DND-41 (cell line): ENCODE results near the gene TBX2.
"Not testable (repeated sequence)": the region's sequence is repeated elsewhere in the genome, so short reads cannot be mapped to it uniquely, and the experiment has no call there.

Experiments
- ATAC-seq: fragments of 200-7000 bp; cut with Tn5 transposase; 3 replicates; pipeline ENCODE4 v1.9.1; 2021; ENCODE audit warnings: low read depth; ENCODE audit not compliant: insufficient read depth
- DNase-seq: peaks from one replicate; pipeline ENCODE4 v3.0.0-alpha.2; 2020
- H2AFZ ChIP-seq: 2 replicates; pipeline ENCODE4 v1.6.0; 2012; ENCODE audit warnings: low read depth, low read length
- H3K27ac ChIP-seq: 2 replicates; pipeline ENCODE4 v1.5.1; 2012; ENCODE audit warnings: low read length, inconsistent platforms
- H3K27me3 ChIP-seq: fragments of 200-600 bp; sonication (generic); 2 replicates; pipeline ENCODE4 v1.6.0; 2012; ENCODE audit warnings: low read length, mild to moderate bottlenecking, inconsistent platforms; ENCODE audit not compliant: insufficient read depth, poor library complexity
- H3K36me3 ChIP-seq: 2 replicates; pipeline ENCODE4 v1.5.1; 2012; ENCODE audit warnings: low read length, inconsistent platforms; ENCODE audit not compliant: insufficient read depth
- H3K4me1 ChIP-seq: 2 replicates; pipeline ENCODE4 v1.5.1; 2012; ENCODE audit warnings: mild to moderate bottlenecking, low read length; ENCODE audit not compliant: insufficient read depth
- H3K4me2 ChIP-seq: 2 replicates; pipeline ENCODE4 v1.6.0; 2012; ENCODE audit warnings: mild to moderate bottlenecking, moderate library complexity, low read length, inconsistent platforms; ENCODE audit not compliant: insufficient read depth
- H3K4me3 ChIP-seq, 2 experiments: fragments of 200-600 bp in 1 of 2; shearing (Covaris generic) in 1 of 2; 2 replicates each; pipeline ENCODE4 v1.5.1; 2012 to 2016; ENCODE audit warnings: inconsistent platforms in 2 of 2, low read length in 2 of 2, mild to moderate bottlenecking in 2 of 2, low read depth in 1 of 2, moderate library complexity in 1 of 2
- H3K79me2 ChIP-seq: 2 replicates; pipeline ENCODE4 v1.6.0; 2012; ENCODE audit warnings: low read length, inconsistent platforms; ENCODE audit not compliant: insufficient read depth
- H3K9ac ChIP-seq: 2 replicates; pipeline ENCODE4 v1.6.0; 2012; ENCODE audit warnings: low read depth, mild to moderate bottlenecking, inconsistent platforms, low read length, moderate library complexity
- H3K9me3 ChIP-seq: 2 replicates; pipeline ENCODE4 v1.5.1; 2012; ENCODE audit warnings: low read length, moderate library complexity, mild to moderate bottlenecking, inconsistent platforms; ENCODE audit not compliant: insufficient read depth, severe bottlenecking
- H4K20me1 ChIP-seq: 2 replicates; pipeline ENCODE4 v1.6.0; 2012; ENCODE audit warnings: low read length; ENCODE audit not compliant: insufficient read depth
- EZH2 ChIP-seq: IDR thresholded peaks from 3 replicates; pipeline ENCODE4 v1.6.1; 2012; ENCODE audit warnings: borderline replicate concordance, low read depth, mild to moderate bottlenecking, moderate library complexity, low read length, inconsistent platforms; ENCODE audit not compliant: severe bottlenecking
- TF ChIP-seq, protein P1 (sequence below): IDR thresholded peaks from 2 replicates; pipeline ENCODE4 v1.5.1; 2012; ENCODE audit warnings: borderline replicate concordance, low read length, moderate library complexity, mild to moderate bottlenecking; ENCODE audit not compliant: poor library complexity, severe bottlenecking; ENCODE audit errors: extremely low read depth

Gene TBX2

DNA sequence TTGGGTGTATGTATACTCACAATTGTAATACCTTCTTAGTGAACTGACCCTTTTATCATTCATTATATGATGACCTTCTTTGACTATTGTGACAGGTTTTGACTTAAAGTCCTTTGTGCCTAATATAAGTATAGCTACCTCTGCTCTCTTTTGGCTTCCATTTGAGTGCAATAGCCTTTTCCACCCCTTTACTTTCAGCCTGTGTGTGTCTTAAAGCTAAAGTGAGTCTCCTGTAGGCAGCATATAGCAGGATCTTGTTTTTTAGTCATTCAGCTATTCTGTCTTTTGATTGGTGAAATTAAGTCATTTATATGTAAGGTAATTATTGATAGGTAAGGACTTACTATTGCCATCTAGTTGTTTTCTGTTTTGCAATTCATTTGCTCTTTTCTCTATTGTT, 36.6 kb downstream of the TBX2 start:
- peaks cover 7% of the 10 kb centered on the region for H3K9me3 ChIP-seq
- peaks cover 2% of the 10 kb centered on the region for H3K27me3 ChIP-seq
- H3K4me1 ChIP-seq: no peaks in the 10 kb centered on the region
- H3K36me3 ChIP-seq: no peaks in the 10 kb centered on the region
- no peak overlapping the region for H3K4me3 ChIP-seq
- TF ChIP-seq EZH2: no peak
- TF ChIP-seq, protein P1, sequence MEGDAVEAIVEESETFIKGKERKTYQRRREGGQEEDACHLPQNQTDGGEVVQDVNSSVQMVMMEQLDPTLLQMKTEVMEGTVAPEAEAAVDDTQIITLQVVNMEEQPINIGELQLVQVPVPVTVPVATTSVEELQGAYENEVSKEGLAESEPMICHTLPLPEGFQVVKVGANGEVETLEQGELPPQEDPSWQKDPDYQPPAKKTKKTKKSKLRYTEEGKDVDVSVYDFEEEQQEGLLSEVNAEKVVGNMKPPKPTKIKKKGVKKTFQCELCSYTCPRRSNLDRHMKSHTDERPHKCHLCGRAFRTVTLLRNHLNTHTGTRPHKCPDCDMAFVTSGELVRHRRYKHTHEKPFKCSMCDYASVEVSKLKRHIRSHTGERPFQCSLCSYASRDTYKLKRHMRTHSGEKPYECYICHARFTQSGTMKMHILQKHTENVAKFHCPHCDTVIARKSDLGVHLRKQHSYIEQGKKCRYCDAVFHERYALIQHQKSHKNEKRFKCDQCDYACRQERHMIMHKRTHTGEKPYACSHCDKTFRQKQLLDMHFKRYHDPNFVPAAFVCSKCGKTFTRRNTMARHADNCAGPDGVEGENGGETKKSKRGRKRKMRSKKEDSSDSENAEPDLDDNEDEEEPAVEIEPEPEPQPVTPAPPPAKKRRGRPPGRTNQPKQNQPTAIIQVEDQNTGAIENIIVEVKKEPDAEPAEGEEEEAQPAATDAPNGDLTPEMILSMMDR: no peak
- H4K20me1 ChIP-seq: no peaks in the 10 kb centered on the region
- H3K27ac ChIP-seq: no peak overlapping the region
- no peak for DNase-seq
- no peaks in the 10 kb centered on the region for H3K79me2 ChIP-seq
- no peak overlapping the region for H2AFZ ChIP-seq
- no peak overlapping the region for H3K4me2 ChIP-seq
- no peak overlapping the region for H3K9ac ChIP-seq
- ATAC-seq: no peak

DNA sequence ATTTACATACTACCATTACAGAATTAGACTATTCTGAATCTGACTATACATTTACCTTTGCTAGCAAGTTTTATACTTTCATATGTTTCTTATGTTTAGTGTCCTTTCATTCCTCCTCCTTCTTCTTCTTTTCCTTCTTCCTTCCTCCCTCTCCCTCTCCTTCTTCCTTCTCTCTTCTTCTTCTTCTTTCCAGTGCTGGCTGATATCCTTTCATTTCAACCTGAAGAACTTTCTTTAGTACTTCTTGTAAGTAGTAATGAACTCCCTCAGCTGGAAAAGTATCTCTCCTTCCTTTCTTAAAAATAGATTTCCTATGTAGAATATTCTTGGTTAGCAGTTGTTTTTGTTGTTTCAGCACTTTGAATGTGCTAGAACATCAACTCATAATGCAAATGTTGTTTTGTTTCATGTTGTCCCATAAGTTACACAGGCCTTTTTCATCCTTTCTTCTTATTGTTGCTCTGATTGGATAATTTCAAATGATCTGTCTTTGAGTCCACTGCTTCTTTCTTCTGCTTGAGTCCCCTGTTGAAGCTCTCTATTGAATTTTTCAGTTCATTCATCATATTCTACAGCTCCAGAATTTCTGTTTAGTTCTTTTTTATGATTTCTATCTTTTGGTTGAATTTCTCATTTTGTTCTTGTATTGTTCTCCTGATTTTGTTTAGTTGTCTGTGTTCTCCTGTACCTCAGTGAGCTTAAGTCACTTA, 37.5 kb downstream of the TBX2 start:
- Histone ChIP-seq H3K79me2 (no peaks in the 10 kb centered on the region), H3K27ac (no peak overlapping the region), H3K4me2 (no peak overlapping the region), H3K9ac (no peak overlapping the region), H3K4me3 (no peak overlapping the region), H4K20me1 (no peaks in the 10 kb centered on the region), H3K9me3 (peaks cover 7% of the 10 kb centered on the region), H2AFZ (no peak overlapping the region), H3K4me1 (no peaks in the 10 kb centered on the region), H3K27me3 (peaks cover 2% of the 10 kb centered on the region), H3K36me3 (no peaks in the 10 kb centered on the region)
- TF ChIP-seq, protein P1: no peak
- no peak for TF ChIP-seq EZH2
- ATAC-seq: no peak
- no peak for DNase-seq

DNA sequence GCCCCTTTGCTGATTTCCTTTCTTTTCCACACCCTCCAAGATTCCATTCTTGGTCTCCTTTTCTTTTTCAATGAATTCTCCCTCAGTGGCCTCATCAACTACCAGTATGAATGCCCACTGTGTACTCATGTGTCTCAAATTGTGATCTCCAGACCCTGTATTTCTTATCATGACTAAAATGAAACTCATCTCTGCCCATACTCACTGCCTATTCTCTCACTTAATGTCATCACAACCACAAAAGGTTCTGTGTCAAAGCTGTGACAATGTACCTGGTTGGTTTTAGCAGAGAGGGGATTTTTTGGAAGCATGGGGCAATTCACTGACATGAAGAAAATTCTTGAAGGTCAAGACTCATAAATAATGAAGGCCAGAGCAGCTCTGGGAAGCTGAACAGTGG, 41.1 kb downstream of the TBX2 start:
- H3K4me1 ChIP-seq: no peaks in the 10 kb centered on the region
- no peak overlapping the region for H3K9ac ChIP-seq
- ATAC-seq: no peak
- TF ChIP-seq, protein P1: no peak
- no peak for TF ChIP-seq EZH2
- H3K36me3 ChIP-seq: no peaks in the 10 kb centered on the region
- H3K27ac ChIP-seq: no peak overlapping the region
- no peaks in the 10 kb centered on the region for H4K20me1 ChIP-seq
- no peak for DNase-seq
- no peak overlapping the region for H2AFZ ChIP-seq
- no peak overlapping the region for H3K4me3 ChIP-seq
- H3K9me3 ChIP-seq: peaks cover 7% of the 10 kb centered on the region
- peaks cover 5% of the 10 kb centered on the region for H3K27me3 ChIP-seq
- H3K79me2 ChIP-seq: no peaks in the 10 kb centered on the region
- H3K4me2 ChIP-seq: no peak overlapping the region

DNA sequence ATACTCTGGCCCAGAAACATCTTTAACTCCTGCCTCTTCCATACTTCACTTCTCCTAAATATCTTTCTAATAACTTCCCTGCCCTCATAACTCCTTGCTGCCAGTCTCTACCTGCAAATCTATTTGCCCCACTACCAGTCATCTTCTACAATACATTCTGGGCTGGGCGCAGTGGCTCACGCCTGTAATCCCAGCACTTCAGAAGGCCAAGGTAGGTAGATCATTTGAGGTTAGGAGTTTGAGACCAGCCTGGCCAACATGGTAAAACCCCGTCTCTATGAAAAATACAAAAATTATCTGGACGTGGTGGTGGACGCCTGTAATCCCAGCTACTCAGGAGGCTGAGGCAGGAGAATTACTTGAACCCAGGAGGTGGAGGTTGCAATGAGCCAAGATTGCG, 41.9 kb downstream of the TBX2 start:
- not testable (repeated sequence) for H3K27me3 ChIP-seq, H3K27ac ChIP-seq, DNase-seq, H3K4me3 ChIP-seq, ATAC-seq, H3K9ac ChIP-seq, H3K4me2 ChIP-seq, H3K9me3 ChIP-seq, H4K20me1 ChIP-seq, H3K4me1 ChIP-seq, H2AFZ ChIP-seq, H3K79me2 ChIP-seq, H3K36me3 ChIP-seq
